ENCODE measurements around the gene MACROD2. TPM values are rescaled to one million over a fixed set of nuclear protein-coding genes. Genes with fewer than 3 reads are reported as not detected.

MACROD2 gene
- total and polyA plus RNA-seq, 2 of the 4 experiments (the other 2 are of a cell fraction): not detected

DNA sequence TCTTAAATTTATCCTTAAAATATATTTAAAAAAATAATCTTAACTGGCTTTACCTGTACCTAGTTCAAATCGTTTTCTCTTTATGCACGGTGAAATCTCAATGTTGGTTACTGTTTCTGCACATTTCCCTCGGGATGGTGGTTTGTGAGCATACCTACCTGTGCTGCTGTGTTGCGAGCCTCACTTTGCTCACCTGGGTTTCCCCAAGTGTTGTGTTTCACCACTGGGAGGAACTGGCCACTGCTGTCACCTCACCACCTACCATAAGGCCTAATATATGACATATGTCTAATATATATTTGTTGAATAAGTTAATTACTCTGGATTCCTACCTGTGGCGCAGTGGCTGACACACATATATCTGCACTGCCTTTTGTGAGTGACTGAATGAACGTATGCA, 835.6 kb downstream of the MACROD2 start:
- no peak for TF ChIP-seq FOS (IDR thresholded peaks at IDR 0.05; ENCODE audit: low read depth, low read length)
- no peak for TF ChIP-seq SMC3 (IDR thresholded peaks at IDR 0.05; ENCODE audit: low read depth, low read length)
- no peak for TF ChIP-seq RCOR1 (IDR thresholded peaks at IDR 0.05; ENCODE audit: insufficient replicate concordance, low read length)
- TF ChIP-seq POLR2A (IDR thresholded peaks at IDR 0.05; ENCODE audit: low read depth, low read length): no peak
- TF ChIP-seq, protein P1, sequence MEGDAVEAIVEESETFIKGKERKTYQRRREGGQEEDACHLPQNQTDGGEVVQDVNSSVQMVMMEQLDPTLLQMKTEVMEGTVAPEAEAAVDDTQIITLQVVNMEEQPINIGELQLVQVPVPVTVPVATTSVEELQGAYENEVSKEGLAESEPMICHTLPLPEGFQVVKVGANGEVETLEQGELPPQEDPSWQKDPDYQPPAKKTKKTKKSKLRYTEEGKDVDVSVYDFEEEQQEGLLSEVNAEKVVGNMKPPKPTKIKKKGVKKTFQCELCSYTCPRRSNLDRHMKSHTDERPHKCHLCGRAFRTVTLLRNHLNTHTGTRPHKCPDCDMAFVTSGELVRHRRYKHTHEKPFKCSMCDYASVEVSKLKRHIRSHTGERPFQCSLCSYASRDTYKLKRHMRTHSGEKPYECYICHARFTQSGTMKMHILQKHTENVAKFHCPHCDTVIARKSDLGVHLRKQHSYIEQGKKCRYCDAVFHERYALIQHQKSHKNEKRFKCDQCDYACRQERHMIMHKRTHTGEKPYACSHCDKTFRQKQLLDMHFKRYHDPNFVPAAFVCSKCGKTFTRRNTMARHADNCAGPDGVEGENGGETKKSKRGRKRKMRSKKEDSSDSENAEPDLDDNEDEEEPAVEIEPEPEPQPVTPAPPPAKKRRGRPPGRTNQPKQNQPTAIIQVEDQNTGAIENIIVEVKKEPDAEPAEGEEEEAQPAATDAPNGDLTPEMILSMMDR (conservative IDR thresholded peaks at IDR 0.05; ENCODE audit: low read depth, low read length): no peak
- TF ChIP-seq, protein P2, sequence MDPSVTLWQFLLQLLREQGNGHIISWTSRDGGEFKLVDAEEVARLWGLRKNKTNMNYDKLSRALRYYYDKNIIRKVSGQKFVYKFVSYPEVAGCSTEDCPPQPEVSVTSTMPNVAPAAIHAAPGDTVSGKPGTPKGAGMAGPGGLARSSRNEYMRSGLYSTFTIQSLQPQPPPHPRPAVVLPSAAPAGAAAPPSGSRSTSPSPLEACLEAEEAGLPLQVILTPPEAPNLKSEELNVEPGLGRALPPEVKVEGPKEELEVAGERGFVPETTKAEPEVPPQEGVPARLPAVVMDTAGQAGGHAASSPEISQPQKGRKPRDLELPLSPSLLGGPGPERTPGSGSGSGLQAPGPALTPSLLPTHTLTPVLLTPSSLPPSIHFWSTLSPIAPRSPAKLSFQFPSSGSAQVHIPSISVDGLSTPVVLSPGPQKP (IDR thresholded peaks at IDR 0.05; ENCODE audit: borderline replicate concordance, low read depth, low read length): no peak
- no peak overlapping the region for H3K9ac ChIP-seq (ENCODE audit: low read depth, low read length)
- no peak overlapping the region for H3K4me3 ChIP-seq (ENCODE audit: insufficient read depth, low read depth, low read length)
- no peak overlapping the region for H2AFZ ChIP-seq (replicated peaks; ENCODE audit: low read length, poor library complexity)
- POLR2A ChIA-PET (ENCODE audit: unreplicated experiment): no interaction called here
- peaks cover 2% of the 10 kb centered on the region for H3K9me3 ChIP-seq (ENCODE audit: control insufficient read depth, insufficient read depth, low read length)
- H3K4me2 ChIP-seq (ENCODE audit: low read depth, low read length): no peak overlapping the region
- no peak overlapping the region for H3K4ac ChIP-seq (ENCODE audit: low read depth, low read length)
- no peak overlapping the region for H4K91ac ChIP-seq (ENCODE audit: insufficient read depth, low read depth, low read length)
- H2BK20ac ChIP-seq (ENCODE audit: low read depth, low read length): no peak overlapping the region
- H3K4me1 ChIP-seq (ENCODE audit: control insufficient read depth, insufficient read depth, low read length): no peaks in the 10 kb centered on the region
- CTCF ChIA-PET: no interaction called here
- no peak overlapping the region for H2BK15ac ChIP-seq (ENCODE audit: low read depth, low read length)
- H3K18ac ChIP-seq (ENCODE audit: low read depth, low read length): no peak overlapping the region
- H3K27me3 ChIP-seq (ENCODE audit: control insufficient read depth, insufficient read depth, low read length): no peaks in the 10 kb centered on the region
- no peak overlapping the region for H2BK120ac ChIP-seq (ENCODE audit: low read depth, low read length)
- H3K9me1 ChIP-seq (ENCODE audit: insufficient read depth, low read length): no peaks in the 10 kb centered on the region
- DNase-seq (no peak), ATAC-seq (ENCODE audit: low read depth) (no peak)
- H3K56ac ChIP-seq (ENCODE audit: extremely low read depth, insufficient read depth, low read length): no peak overlapping the region
- no TSS peak for BruUV-seq (replicated peaks)
- in situ Hi-C loops (cut with MboI; ENCODE audit: low sequenced_read_pairs): no loop called here
- H4K5ac ChIP-seq (ENCODE audit: low read depth, low read length): no peak overlapping the region
- no peak overlapping the region for H2AK9ac ChIP-seq (replicated peaks; ENCODE audit: low read depth, low read length, poor library complexity)
- no peak overlapping the region for H3K14ac ChIP-seq (replicated peaks; ENCODE audit: low read depth, low read length)
- H3K36me3 ChIP-seq (ENCODE audit: control insufficient read depth, insufficient read depth, low read length): no peaks in the 10 kb centered on the region
- H2AK5ac ChIP-seq (ENCODE audit: low read depth, low read length): no peak overlapping the region
- intact Hi-C loops (cut with micrococcal nuclease): no loop called here
- no peak overlapping the region for H2BK5ac ChIP-seq (ENCODE audit: low read depth, low read length, poor library complexity, severe bottlenecking)
- H3K23ac ChIP-seq (ENCODE audit: low read depth, low read length): no peak overlapping the region
- H3K27ac ChIP-seq (ENCODE audit: insufficient read depth, low read length): no peak overlapping the region
- H4K20me1 ChIP-seq (ENCODE audit: insufficient read depth, low read length): no peaks in the 10 kb centered on the region
- dilution Hi-C loops (cut with HindIII; ENCODE audit: low sequenced_read_pairs, unreplicated experiment): no loop called here
- no peak overlapping the region for H4K8ac ChIP-seq (ENCODE audit: low read depth in 2 of 2, low read length in 2 of 2)
- H3K79me1 ChIP-seq (ENCODE audit: low read depth in 1 of 2, low read length in 2 of 2): no peaks in the 10 kb centered on the region
- no CpG with 5 or more reads among the region's 6 CpGs for WGBS, 2 experiments (ENCODE audit: extremely low coverage in 2 of 2, insufficient read length in 1 of 2)

Measured in IMR-90 (cell line).